GM12864 (cell line): ENCODE data around the gene GTF2H3.

Experiments used
- DNase-seq: peaks from one replicate; pipeline ENCODE4 v3.0.0-alpha.2; 2011; ENCODE audit warnings: low read depth
- H3K4me3 ChIP-seq: 2 replicates; pipeline ENCODE4 v1.5.1; 2011; ENCODE audit warnings: mild to moderate bottlenecking, low read depth, low read length, control low read depth
- TF ChIP-seq, protein P1 (sequence below): IDR thresholded peaks from 2 replicates; pipeline ENCODE4 v1.5.1; 2011; ENCODE audit warnings: low read depth, mild to moderate bottlenecking, moderate library complexity, low read length, control low read depth, inconsistent platforms; ENCODE audit errors: missing control alignments

GTF2H3 gene

DNA sequence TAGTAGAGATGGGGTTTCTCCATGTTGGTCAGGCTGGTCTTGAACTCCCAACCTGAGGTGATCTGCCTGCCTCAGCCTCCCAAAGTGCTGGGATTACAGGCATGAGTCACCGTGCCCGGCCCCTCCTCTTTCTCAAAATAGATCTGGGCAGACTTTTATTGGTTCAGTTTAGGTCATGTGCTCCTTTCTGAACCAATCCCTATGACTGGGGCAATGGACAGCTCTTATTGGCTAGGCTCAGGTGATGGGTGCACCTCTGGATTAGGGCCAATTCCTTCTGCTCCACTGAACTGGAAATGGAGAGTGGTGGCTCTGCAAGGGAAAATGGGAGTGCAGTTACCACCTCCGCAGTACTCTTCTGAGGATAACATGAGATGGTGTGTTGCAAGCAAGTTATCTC lies 72.3 kb downstream of the GTF2H3 start:
- no peak overlapping the region for H3K4me3 ChIP-seq
- TF ChIP-seq, protein P1, sequence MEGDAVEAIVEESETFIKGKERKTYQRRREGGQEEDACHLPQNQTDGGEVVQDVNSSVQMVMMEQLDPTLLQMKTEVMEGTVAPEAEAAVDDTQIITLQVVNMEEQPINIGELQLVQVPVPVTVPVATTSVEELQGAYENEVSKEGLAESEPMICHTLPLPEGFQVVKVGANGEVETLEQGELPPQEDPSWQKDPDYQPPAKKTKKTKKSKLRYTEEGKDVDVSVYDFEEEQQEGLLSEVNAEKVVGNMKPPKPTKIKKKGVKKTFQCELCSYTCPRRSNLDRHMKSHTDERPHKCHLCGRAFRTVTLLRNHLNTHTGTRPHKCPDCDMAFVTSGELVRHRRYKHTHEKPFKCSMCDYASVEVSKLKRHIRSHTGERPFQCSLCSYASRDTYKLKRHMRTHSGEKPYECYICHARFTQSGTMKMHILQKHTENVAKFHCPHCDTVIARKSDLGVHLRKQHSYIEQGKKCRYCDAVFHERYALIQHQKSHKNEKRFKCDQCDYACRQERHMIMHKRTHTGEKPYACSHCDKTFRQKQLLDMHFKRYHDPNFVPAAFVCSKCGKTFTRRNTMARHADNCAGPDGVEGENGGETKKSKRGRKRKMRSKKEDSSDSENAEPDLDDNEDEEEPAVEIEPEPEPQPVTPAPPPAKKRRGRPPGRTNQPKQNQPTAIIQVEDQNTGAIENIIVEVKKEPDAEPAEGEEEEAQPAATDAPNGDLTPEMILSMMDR, result no peak
- DNase-seq, result no peak

DNA sequence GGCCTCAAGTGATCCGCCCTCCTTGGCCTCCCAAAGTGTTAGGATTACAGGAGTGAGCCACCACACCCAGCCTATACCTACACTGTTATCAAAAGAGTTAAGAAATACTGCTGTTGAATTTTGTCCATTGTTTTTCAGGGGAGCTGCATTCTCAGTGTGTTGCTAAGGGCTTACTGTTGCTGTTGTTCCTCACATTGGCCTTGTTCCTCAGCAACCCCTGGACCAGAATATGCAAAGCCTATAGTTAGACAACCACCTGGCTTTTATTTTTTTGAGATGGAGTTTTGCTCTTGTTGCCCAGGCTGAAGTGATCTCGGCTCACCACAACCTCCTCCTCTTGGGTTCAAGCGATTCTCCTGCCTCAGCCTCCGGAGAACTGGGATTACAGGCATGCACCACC lies 73.8 kb downstream of the GTF2H3 start:
- TF ChIP-seq, protein P1, result no peak
- H3K4me3 ChIP-seq, result no peak overlapping the region
- DNase-seq, result no peak
